Erythroblast (primary cell): ENCODE results near the gene NUMBL.

Source experiments
- GATA1 ChIP-seq: IDR thresholded peaks from 2 replicates; pipeline ENCODE4 v1.6.1; 2011; ENCODE audit warnings: low read depth, mild to moderate bottlenecking, control low read depth, low read length, moderate library complexity
- POLR2A ChIP-seq: IDR thresholded peaks from 2 replicates; pipeline ENCODE4 v1.6.1; 2011; ENCODE audit warnings: mild to moderate bottlenecking, low read length

DNA sequence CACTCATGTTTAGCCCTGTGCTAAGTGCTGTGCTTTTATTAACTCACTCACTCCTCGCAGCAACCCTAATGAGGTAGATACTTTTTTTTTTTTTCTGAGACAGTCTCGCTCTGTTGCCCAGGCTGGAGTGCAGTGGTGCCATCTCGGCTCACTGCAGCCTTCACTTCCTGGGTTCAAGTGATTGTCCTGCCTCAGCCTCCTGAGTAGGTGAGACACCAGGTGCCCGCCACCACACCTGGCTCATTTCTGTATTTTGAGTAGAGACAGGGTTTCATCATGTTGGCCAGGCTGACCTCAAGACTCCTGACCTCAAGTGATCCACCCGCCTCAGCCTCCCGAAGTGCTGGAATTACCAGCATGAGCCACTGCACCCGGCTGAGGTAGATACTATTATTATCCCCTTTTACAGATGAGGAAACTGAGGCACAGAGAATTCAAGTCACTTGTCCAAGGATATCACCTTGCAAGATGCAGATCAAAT lies 29.0 kb upstream of the NUMBL start:
- TF ChIP-seq GATA1 (no peak), POLR2A (no peak)
